Activated T-cell treated with anti-CD3 and anti-CD28 coated beads, Interleukin-2, amount 50 U/mL, for 4 hours (primary cell): ENCODE measurements around the gene TCF3. TPM values are rescaled to one million over a fixed set of nuclear protein-coding genes. Genes with fewer than 3 reads are reported as not detected.

Source experiments
- ATAC-seq, 2 donors: fragments of 200-7000 bp; cut with Tn5 transposase; one replicate each; pipeline ENCODE4 v1.10.0; 2021
- DNase-seq: peaks from one replicate; pipeline ENCODE4 v3.0.0-alpha.2; 2020
- H3K27me3 Mint-ChIP-seq: one replicate; pipeline ENCODE4 v1.8.0; 2021; ENCODE audit warnings: low read depth, mixed read lengths
- H3K36me3 Mint-ChIP-seq: one replicate; pipeline ENCODE4 v1.8.0; 2022; ENCODE audit warnings: mixed read lengths; ENCODE audit not compliant: insufficient read depth
- H3K4me1 Mint-ChIP-seq: one replicate; pipeline ENCODE4 v1.8.0; 2021; ENCODE audit warnings: low read depth, mixed read lengths
- H3K4me3 Mint-ChIP-seq: one replicate; pipeline ENCODE4 v1.8.0; 2021; ENCODE audit warnings: mild to moderate bottlenecking, moderate library complexity, mixed read lengths
- H3K9me3 Mint-ChIP-seq: one replicate; pipeline ENCODE4 v1.8.0; 2021; ENCODE audit warnings: mixed read lengths
- total RNA-seq, 3 donors: library from RNA; stranded (reverse); gene quantifications; one replicate each; pipeline ENCODE4 v1.2.1, GENCODE V29; 2021

Gene TCF3
- total RNA-seq, 3 donors from 2014 or later: 144 to 184 (median 153) TPM

- ATAC-seq (no peak), DNase-seq (no peak)
- peaks cover 2% of the 10 kb centered on the region for H3K36me3 Mint-ChIP-seq
- no peaks in the 10 kb centered on the region for H3K9me3 Mint-ChIP-seq
- H3K4me1 Mint-ChIP-seq: peaks cover 1% of the 10 kb centered on the region
- H3K27me3 Mint-ChIP-seq: peaks cover 5% of the 10 kb centered on the region
- no peak overlapping the region for H3K4me3 Mint-ChIP-seq
These were observed 77.9 kb downstream of the TCF3 start for GRCh38 chr19:1574354-1575136.

- Mint-ChIP-seq H3K9me3 (no peaks in the 10 kb centered on the region), H3K4me3 (no peak overlapping the region), H3K4me1 (peaks cover 4% of the 10 kb centered on the region), H3K36me3 (no peaks in the 10 kb centered on the region), H3K27me3 (peaks cover 5% of the 10 kb centered on the region)
- DNase-seq (no peak), ATAC-seq (no peak)
These were observed 79.6 kb downstream of the TCF3 start for GRCh38 chr19:1572795-1573194.

GRCh38 chr19:1571358-1571757, 81.1 kb downstream of the TCF3 start:
- Mint-ChIP-seq H3K4me3 (no peak overlapping the region), H3K4me1 (peaks cover 4% of the 10 kb centered on the region), H3K36me3 (no peaks in the 10 kb centered on the region), H3K27me3 (peaks cover 5% of the 10 kb centered on the region), H3K9me3 (no peaks in the 10 kb centered on the region)
- DNase-seq (no peak), ATAC-seq (no peak)

GRCh38 chr19:1570836-1571235, 81.6 kb downstream of the TCF3 start:
- ATAC-seq: no peak
- peaks cover 4% of the 10 kb centered on the region for H3K4me1 Mint-ChIP-seq
- no peak overlapping the region for H3K4me3 Mint-ChIP-seq
- no peaks in the 10 kb centered on the region for H3K9me3 Mint-ChIP-seq
- no peak for DNase-seq
- H3K36me3 Mint-ChIP-seq: no peaks in the 10 kb centered on the region
- peaks cover 5% of the 10 kb centered on the region for H3K27me3 Mint-ChIP-seq

GRCh38 chr19:1569997-1570396, 82.4 kb downstream of the TCF3 start:
- Mint-ChIP-seq H3K4me3 (peak overlapping the region; percentile 21), H3K9me3 (no peaks in the 10 kb centered on the region), H3K36me3 (no peaks in the 10 kb centered on the region), H3K27me3 (peaks cover 5% of the 10 kb centered on the region), H3K4me1 (peaks cover 4% of the 10 kb centered on the region)
- ATAC-seq (no peak), DNase-seq (no peak)

- H3K4me3 Mint-ChIP-seq: peak within 1 kb of the TSS; percentile 33
- H3K9me3 Mint-ChIP-seq: no peaks in the 10 kb centered on the region
- H3K36me3 Mint-ChIP-seq: no peaks in the 10 kb centered on the region
- ATAC-seq (peak; percentile 86 to 94), DNase-seq (peak; percentile 82)
- peaks cover 5% of the 10 kb centered on the region for H3K27me3 Mint-ChIP-seq
- H3K4me1 Mint-ChIP-seq: peaks cover 4% of the 10 kb centered on the region
These were observed 83.9 kb downstream of the TCF3 start, which contains the start of gene MEX3D for GRCh38 chr19:1568320-1569019. Gene MEX3D (minus strand): TSS chr19:1568325. CDS start chr19:1568058, 267 bp downstream.

GRCh38 chr19:1567848-1568227, 84.6 kb downstream of the TCF3 start:
- Mint-ChIP-seq H3K4me1 (peaks cover 4% of the 10 kb centered on the region), H3K9me3 (no peaks in the 10 kb centered on the region), H3K27me3 (peaks cover 5% of the 10 kb centered on the region), H3K4me3 (no peak overlapping the region), H3K36me3 (no peaks in the 10 kb centered on the region)
- ATAC-seq (peak in 1 of 2 donors; percentile 36), DNase-seq (no peak)

GRCh38 chr19:1567116-1567847, 85.1 kb downstream of the TCF3 start:
- ATAC-seq (peak; percentile 3 to 13), DNase-seq (no peak)
- Mint-ChIP-seq H3K27me3 (peaks cover 5% of the 10 kb centered on the region), H3K4me3 (peak overlapping the region; percentile 33), H3K4me1 (peaks cover 4% of the 10 kb centered on the region), H3K9me3 (no peaks in the 10 kb centered on the region), H3K36me3 (no peaks in the 10 kb centered on the region)

- ATAC-seq: peak; percentile 2 to 14
- peaks cover 4% of the 10 kb centered on the region for H3K4me1 Mint-ChIP-seq
- no peak for DNase-seq
These were observed 85.9 kb downstream of the TCF3 start for GRCh38 chr19:1566392-1567115.

GRCh38 chr19:1563251-1563650, 89.2 kb downstream of the TCF3 start:
- ATAC-seq (no peak), DNase-seq (no peak)
- H3K9me3 Mint-ChIP-seq: no peaks in the 10 kb centered on the region
- no peaks in the 10 kb centered on the region for H3K4me1 Mint-ChIP-seq
- no peaks in the 10 kb centered on the region for H3K36me3 Mint-ChIP-seq
- no peaks in the 10 kb centered on the region for H3K27me3 Mint-ChIP-seq
- no peak overlapping the region for H3K4me3 Mint-ChIP-seq

More at GRCh38 chr19:1566392-1567115, 85.9 kb downstream of the TCF3 start:
- no peak overlapping the region for H3K4me3 Mint-ChIP-seq
- H3K27me3 Mint-ChIP-seq: peaks cover 5% of the 10 kb centered on the region
- no peaks in the 10 kb centered on the region for H3K36me3 Mint-ChIP-seq
- no peaks in the 10 kb centered on the region for H3K9me3 Mint-ChIP-seq

- no peak for ATAC-seq
- no peaks in the 10 kb centered on the region for H3K9me3 Mint-ChIP-seq
- no peaks in the 10 kb centered on the region for H3K36me3 Mint-ChIP-seq
- DNase-seq: no peak
- H3K4me3 Mint-ChIP-seq: no peak overlapping the region
- H3K4me1 Mint-ChIP-seq: no peaks in the 10 kb centered on the region
- H3K27me3 Mint-ChIP-seq: no peaks in the 10 kb centered on the region
These were observed 91.1 kb downstream of the TCF3 start for GRCh38 chr19:1561236-1561842.

GRCh38 chr19:1560286-1560882, 92.0 kb downstream of the TCF3 start:
- Mint-ChIP-seq H3K9me3 (no peaks in the 10 kb centered on the region), H3K4me1 (no peaks in the 10 kb centered on the region), H3K36me3 (no peaks in the 10 kb centered on the region), H3K4me3 (no peak overlapping the region), H3K27me3 (no peaks in the 10 kb centered on the region)
- no peak for DNase-seq
- ATAC-seq: no peak
